Loucy (cell line): ENCODE data around the gene MARCHF9.
"Not testable (repeated sequence)": the region's sequence is repeated elsewhere in the genome, so short reads cannot be mapped to it uniquely, and the experiment has no call there.

ENCODE experiments used
- H2AFZ ChIP-seq: fragments of 200-600 bp; sonication (generic); 2 replicates; pipeline ENCODE4 v1.6.0; 2016; ENCODE audit warnings: antibody characterized with exemption, mild to moderate bottlenecking, low read length, moderate library complexity
- H3F3A ChIP-seq: fragments of 200-600 bp; 2 replicates; pipeline ENCODE4 v1.6.0; 2016; ENCODE audit warnings: antibody characterized with exemption, low read depth, mild to moderate bottlenecking
- H3K27me3 ChIP-seq: fragments of 200-600 bp; sonication (generic); 2 replicates; pipeline ENCODE4 v1.6.1; 2014; ENCODE audit warnings: low read length, mild to moderate bottlenecking; ENCODE audit not compliant: insufficient read depth, poor library complexity, severe bottlenecking
- H3K36me3 ChIP-seq: fragments of 200-600 bp; sonication (generic); 2 replicates; pipeline ENCODE4 v1.6.1; 2016; ENCODE audit warnings: low read length; ENCODE audit not compliant: insufficient read depth
- H3K4me1 ChIP-seq: fragments of 200-600 bp; sonication (generic); 2 replicates; pipeline ENCODE4 v1.5.1; 2014; ENCODE audit warnings: low read length, mild to moderate bottlenecking; ENCODE audit not compliant: insufficient read depth, poor library complexity, severe bottlenecking
- H3K4me2 ChIP-seq: fragments of 200-600 bp; sonication (generic); 2 replicates; pipeline ENCODE4 v1.6.0; 2014; ENCODE audit warnings: antibody characterized with exemption, low read length, low read depth, mild to moderate bottlenecking; ENCODE audit not compliant: poor library complexity, severe bottlenecking
- H3K4me3 ChIP-seq: fragments of 200-600 bp; sonication (generic); 2 replicates; pipeline ENCODE4 v1.5.1; 2014; ENCODE audit warnings: low read length, mild to moderate bottlenecking, mixed read lengths; ENCODE audit not compliant: poor library complexity, severe bottlenecking
- H3K79me2 ChIP-seq: fragments of 200-600 bp; sonication (generic); 2 replicates; pipeline ENCODE4 v1.6.1; 2014; ENCODE audit warnings: low read length; ENCODE audit not compliant: insufficient read depth
- H3K9ac ChIP-seq: fragments of 200-600 bp; sonication (generic); 2 replicates; pipeline ENCODE4 v1.6.0; 2014; ENCODE audit warnings: mild to moderate bottlenecking, low read depth, low read length, moderate library complexity; ENCODE audit not compliant: poor library complexity, severe bottlenecking
- H3K9me2 ChIP-seq: fragments of 200-600 bp; sonication (generic); replicated peaks from 2 replicates; pipeline ENCODE4 v1.6.1; 2016; ENCODE audit warnings: low read depth, low read length, mixed read lengths
- H3K9me3 ChIP-seq: fragments of 200-600 bp; sonication (generic); 2 replicates; pipeline ENCODE4 v1.6.1; 2014; ENCODE audit warnings: mild to moderate bottlenecking, antibody characterized with exemption, low read length, low read depth; ENCODE audit not compliant: insufficient read depth
- H4K20me1 ChIP-seq: fragments of 200-600 bp; sonication (generic); 2 replicates; pipeline ENCODE4 v1.6.0; 2014; ENCODE audit warnings: antibody characterized with exemption, low read length, mild to moderate bottlenecking; ENCODE audit not compliant: insufficient read depth, poor library complexity, severe bottlenecking
- EZH2phosphoT487 ChIP-seq: fragments of 200-600 bp; IDR thresholded peaks from 2 replicates; pipeline ENCODE4 v1.6.1; 2018; ENCODE audit warnings: antibody characterized with exemption, mild to moderate bottlenecking, moderate library complexity, borderline replicate concordance
- TF ChIP-seq, protein P1 (sequence below): fragments of 200-600 bp; sonication (generic); conservative IDR thresholded peaks from 2 replicates; pipeline ENCODE4 v1.5.1; 2014; ENCODE audit warnings: mild to moderate bottlenecking, antibody characterized with exemption, low read length

The MARCHF9 gene

GRCh38 chr12:57718641-57719528 is 36.0 kb upstream of the MARCHF9 start:
- Histone ChIP-seq H3K4me2 (no peak overlapping the region), H3K79me2 (no peaks in the 10 kb centered on the region), H2AFZ (no peak overlapping the region), H3K4me1 (no peaks in the 10 kb centered on the region), H3K9ac (no peak overlapping the region), H3K36me3 (peaks cover 44% of the 10 kb centered on the region; the same call in 1 of the 2 replicates), H3F3A (no peaks in the 10 kb centered on the region), H4K20me1 (no peaks in the 10 kb centered on the region), H3K9me3 (no peaks in the 10 kb centered on the region), H3K9me2 (no peaks in the 10 kb centered on the region), H3K27me3 (no peaks in the 10 kb centered on the region), H3K4me3 (no peak overlapping the region)
- TF ChIP-seq, protein P1, sequence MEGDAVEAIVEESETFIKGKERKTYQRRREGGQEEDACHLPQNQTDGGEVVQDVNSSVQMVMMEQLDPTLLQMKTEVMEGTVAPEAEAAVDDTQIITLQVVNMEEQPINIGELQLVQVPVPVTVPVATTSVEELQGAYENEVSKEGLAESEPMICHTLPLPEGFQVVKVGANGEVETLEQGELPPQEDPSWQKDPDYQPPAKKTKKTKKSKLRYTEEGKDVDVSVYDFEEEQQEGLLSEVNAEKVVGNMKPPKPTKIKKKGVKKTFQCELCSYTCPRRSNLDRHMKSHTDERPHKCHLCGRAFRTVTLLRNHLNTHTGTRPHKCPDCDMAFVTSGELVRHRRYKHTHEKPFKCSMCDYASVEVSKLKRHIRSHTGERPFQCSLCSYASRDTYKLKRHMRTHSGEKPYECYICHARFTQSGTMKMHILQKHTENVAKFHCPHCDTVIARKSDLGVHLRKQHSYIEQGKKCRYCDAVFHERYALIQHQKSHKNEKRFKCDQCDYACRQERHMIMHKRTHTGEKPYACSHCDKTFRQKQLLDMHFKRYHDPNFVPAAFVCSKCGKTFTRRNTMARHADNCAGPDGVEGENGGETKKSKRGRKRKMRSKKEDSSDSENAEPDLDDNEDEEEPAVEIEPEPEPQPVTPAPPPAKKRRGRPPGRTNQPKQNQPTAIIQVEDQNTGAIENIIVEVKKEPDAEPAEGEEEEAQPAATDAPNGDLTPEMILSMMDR, result no peak
- no peak for TF ChIP-seq EZH2phosphoT487

- Histone ChIP-seq H3K4me2 (no peak overlapping the region), H3K4me3 (no peak overlapping the region), H3K9ac (no peak overlapping the region), H3K27me3 (no peaks in the 10 kb centered on the region), H3F3A (no peaks in the 10 kb centered on the region), H3K79me2 (no peaks in the 10 kb centered on the region), H4K20me1 (no peaks in the 10 kb centered on the region), H3K9me2 (no peaks in the 10 kb centered on the region), H3K36me3 (peaks cover 44% of the 10 kb centered on the region; the same call in 1 of the 2 replicates), H2AFZ (no peak overlapping the region), H3K9me3 (no peaks in the 10 kb centered on the region), H3K4me1 (no peaks in the 10 kb centered on the region)
- TF ChIP-seq, protein P1, result no peak
- no peak for TF ChIP-seq EZH2phosphoT487
Observed at GRCh38 chr12:57719777-57720605, 34.9 kb upstream of the MARCHF9 start.

DNA sequence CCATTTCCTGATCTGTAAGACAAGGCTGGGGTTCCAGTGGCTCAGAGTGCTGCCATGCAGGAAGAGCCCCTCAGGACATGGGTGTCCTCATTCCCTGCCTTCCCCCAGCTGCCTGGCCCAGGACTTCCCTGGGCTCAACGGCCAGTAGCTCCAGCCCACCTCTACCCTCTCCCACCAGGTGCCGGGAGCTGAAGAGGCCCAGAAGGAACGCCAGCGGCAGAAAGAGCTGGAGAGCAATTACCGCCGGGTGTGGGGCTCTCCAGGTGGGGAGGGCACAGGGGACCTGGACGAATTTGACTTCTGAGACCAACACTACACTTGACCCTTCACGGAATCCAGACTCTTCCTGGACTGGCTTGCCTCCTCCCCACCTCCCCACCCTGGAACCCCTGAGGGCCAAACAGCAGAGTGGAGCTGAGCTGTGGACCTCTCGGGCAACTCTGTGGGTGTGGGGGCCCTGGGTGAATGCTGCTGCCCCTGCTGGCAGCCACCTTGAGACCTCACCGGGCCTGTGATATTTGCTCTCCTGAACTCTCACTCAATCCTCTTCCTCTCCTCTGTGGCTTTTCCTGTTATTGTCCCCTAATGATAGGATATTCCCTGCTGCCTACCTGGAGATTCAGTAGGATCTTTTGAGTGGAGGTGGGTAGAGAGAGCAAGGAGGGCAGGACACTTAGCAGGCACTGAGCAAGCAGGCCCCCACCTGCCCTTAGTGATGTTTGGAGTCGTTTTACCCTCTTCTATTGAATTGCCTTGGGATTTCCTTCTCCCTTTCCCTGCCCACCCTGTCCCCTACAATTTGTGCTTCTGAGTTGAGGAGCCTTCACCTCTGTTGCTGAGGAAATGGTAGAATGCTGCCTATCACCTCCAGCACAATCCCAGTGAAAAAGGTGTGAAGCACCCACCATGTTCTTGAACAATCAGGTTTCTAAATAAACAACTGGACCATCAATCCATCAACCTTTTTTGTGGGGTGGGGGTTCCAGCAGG is 34.0 kb upstream of the MARCHF9 start:
- no peak overlapping the region for H3K9ac ChIP-seq
- H4K20me1 ChIP-seq, result no peaks in the 10 kb centered on the region
- no peak overlapping the region for H3K4me2 ChIP-seq
- TF ChIP-seq, protein P1, result no peak
- TF ChIP-seq EZH2phosphoT487, result no peak
- no peaks in the 10 kb centered on the region for H3F3A ChIP-seq
- no peaks in the 10 kb centered on the region for H3K9me3 ChIP-seq
- no peaks in the 10 kb centered on the region for H3K27me3 ChIP-seq
- no peak overlapping the region for H2AFZ ChIP-seq
- H3K4me1 ChIP-seq, result no peaks in the 10 kb centered on the region
- no peaks in the 10 kb centered on the region for H3K79me2 ChIP-seq
- no peak overlapping the region for H3K4me3 ChIP-seq
- H3K9me2 ChIP-seq, result no peaks in the 10 kb centered on the region
- H3K36me3 ChIP-seq, result peaks cover 40% of the 10 kb centered on the region; the same call in 1 of the 2 replicates

DNA sequence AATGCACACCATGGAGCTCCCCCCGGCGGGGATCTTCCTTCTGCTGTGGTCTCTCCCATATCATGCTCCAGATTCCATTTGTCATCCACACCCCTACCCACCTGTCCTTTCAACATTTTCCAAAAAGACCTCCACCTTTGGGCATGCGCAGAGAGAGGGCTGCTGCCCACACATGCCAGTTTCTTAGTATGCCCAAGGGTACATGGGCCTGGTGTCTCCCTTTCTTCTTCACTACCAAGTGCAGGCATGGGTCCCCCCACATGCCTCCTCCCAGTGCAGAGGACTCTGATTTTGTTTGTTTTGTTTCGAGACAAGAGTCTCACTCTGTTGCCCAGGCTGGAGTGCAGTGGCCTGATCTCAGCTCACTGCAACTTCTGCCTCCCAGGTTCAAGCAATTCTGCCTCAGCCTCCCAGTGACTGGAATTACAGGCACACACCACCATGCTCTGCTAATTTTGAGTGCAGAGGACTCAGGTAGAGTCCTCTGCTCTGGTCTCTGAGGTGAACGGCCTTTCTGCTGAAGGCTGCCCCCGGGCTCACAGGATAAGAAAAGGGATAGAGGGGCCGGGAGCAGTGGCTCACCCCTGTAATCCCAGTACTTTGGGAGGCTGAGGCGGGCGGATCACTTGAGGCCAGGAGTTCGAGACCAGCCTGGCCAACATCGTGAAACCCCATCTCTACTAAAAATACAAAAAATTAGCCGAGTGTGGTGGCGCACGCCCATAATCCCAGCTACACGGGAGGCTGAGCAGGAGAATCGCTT is 32.9 kb upstream of the MARCHF9 start:
- H3K36me3 ChIP-seq, result peaks cover 36% of the 10 kb centered on the region; the same call in 1 of the 2 replicates
- H3K9me2 ChIP-seq, H3K9ac ChIP-seq: not testable (repeated sequence)

More for the DNA sequence above, 32.9 kb upstream of the MARCHF9 start:
- H2AFZ ChIP-seq, H3K4me3 ChIP-seq, H3K79me2 ChIP-seq, H3K27me3 ChIP-seq, H3K9me3 ChIP-seq, H3F3A ChIP-seq, H4K20me1 ChIP-seq, H3K4me2 ChIP-seq, H3K4me1 ChIP-seq: not testable (repeated sequence)
